Measurements from ENCODE around the gene CSAD.

- TF ChIP-seq CTCF (IDR thresholded peaks at IDR 0.05) (no peak), POLR2A (IDR thresholded peaks at IDR 0.05) (no peak)
These were observed 57.7 kb downstream of the CSAD start for GRCh38 chr12:53122961-53123468.
